Renal cortex interstitium (tissue), 11 donors: ENCODE data around the gene ABHD17C. TPM values are rescaled to one million over a fixed set of nuclear protein-coding genes. Genes with fewer than 3 reads are reported as not detected.
"Not testable (repeated sequence)": the region's sequence is repeated elsewhere in the genome, so short reads cannot be mapped to it uniquely, and the experiment has no call there.

Source experiments
- DNase-seq, 11 donors: peaks; one replicate each; pipeline ENCODE4 v3.0.0-alpha.2; 2013; ENCODE audit warnings: low read depth in 9 of 11, low spot score in 4 of 11; ENCODE audit errors: extremely low read depth in 1 of 11
- polyA plus RNA-seq, 3 donors: library from polyadenylated mRNA; unstranded; fragments of 120-200 nt; gene quantifications; one replicate each; pipeline ENCODE4 v1.2.1, GENCODE V29; 2013; ENCODE audit not compliant: insufficient read length in 3 of 3

ABHD17C gene
- polyA plus RNA-seq, 3 donors: 29.8 to 36.7 (median 31.7) TPM

- DNase-seq: peak in 3 of 11 donors; percentile 12 to 18 (median 17)
Observed at GRCh38 chr15:80747317-80748053, 52.4 kb downstream of the ABHD17C start.

DNA sequence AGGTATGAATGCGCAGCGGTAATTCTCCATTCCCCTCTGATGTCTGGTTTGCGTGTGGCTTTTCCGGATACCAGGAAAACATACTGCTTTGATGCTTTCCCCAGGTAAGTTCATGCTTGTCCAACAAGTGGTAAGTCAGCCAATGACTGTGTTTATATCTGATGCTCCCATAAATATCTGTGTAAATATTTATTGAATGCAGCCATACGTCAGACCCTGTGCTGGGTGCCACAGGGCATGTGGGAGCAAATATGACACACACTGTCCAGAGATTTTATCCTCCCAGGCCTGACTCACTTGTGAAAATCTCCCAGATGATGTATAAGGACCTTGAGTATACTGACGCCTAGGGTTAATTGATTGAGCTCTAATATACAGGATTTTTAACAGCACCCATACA, 54.5 kb downstream of the ABHD17C start:
- DNase-seq: no peak

GRCh38 chr15:80750575-80750974, 55.5 kb downstream of the ABHD17C start:
- peak in 6 of 11 donors; percentile 18 to 57 (median 50) for DNase-seq

- no peak for DNase-seq
Observed at GRCh38 chr15:80752204-80752603, 57.1 kb downstream of the ABHD17C start.

GRCh38 chr15:80753161-80753560, 58.1 kb downstream of the ABHD17C start:
- no peak for DNase-seq

GRCh38 chr15:80754014-80754413, 58.9 kb downstream of the ABHD17C start:
- DNase-seq: no peak

DNA sequence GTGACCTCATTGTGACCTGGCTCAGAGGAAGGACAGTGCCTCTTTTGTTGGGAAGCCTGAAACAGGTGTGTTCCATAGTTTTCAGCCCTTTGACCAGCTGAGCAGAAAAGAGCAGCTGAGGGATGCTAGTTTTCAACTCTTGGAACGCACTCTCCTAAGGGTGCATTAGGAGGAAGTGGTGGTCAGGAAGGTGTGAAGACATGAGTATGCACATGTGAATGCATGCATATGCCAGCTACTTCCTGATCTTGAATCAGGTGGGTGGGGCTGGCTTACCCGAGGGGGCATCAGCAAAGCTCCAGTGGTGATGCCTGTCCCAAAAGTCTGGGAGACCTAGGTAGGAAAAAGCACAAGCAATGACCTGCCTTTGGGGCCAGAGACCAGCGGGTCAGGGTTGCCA, 60.8 kb downstream of the ABHD17C start:
- DNase-seq: no peak

GRCh38 chr15:80758130-80758745, 63.1 kb downstream of the ABHD17C start:
- no peak for DNase-seq

GRCh38 chr15:80760960-80761359, 65.8 kb downstream of the ABHD17C start:
- DNase-seq: no peak

- no peak for DNase-seq
Observed at GRCh38 chr15:80761754-80762153, 66.6 kb downstream of the ABHD17C start.

DNA sequence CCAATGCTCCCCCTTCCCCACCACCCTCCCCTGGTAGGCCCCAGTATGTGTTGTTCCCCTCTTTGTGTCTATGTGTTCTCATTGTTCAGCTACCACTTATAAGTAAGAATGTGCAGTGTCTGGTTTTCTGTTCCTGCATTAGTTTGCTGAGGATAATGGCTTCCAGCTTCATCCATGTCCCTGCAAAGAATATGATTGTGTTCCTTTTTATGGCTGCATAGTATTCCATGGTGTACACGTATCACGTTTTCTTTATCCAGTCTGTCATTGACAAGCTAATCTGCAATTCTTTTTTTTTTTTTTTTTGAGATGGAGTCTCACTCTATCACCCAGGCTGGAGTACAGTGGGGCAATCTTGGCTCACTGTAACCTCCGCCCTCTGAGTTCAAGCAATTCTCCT, 68.1 kb downstream of the ABHD17C start:
- not testable (repeated sequence) for DNase-seq

GRCh38 chr15:80764535-80764934, 69.4 kb downstream of the ABHD17C start:
- DNase-seq: no peak

GRCh38 chr15:80766275-80766674, 71.2 kb downstream of the ABHD17C start:
- DNase-seq: no peak

DNA sequence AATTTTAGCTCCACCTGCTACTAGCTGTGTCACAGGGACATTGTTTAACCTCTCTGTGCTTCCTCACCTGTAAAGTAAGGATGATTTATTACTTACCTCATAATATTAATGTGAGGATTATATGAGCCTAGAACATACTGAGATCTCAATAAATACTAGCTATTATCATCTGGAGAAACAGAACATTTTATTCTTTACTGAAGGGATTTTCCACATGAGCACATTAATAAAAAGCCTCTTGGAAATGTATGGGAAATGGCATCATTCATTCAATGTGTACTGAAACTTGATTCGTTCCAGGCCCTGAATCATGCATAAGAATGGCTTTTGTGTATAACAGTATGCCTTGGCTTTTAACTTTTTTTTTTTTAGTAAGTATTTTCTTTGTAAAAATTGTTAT, 73.0 kb downstream of the ABHD17C start:
- DNase-seq: no peak

GRCh38 chr15:80769153-80769828, 74.2 kb downstream of the ABHD17C start:
- DNase-seq: no peak

DNA sequence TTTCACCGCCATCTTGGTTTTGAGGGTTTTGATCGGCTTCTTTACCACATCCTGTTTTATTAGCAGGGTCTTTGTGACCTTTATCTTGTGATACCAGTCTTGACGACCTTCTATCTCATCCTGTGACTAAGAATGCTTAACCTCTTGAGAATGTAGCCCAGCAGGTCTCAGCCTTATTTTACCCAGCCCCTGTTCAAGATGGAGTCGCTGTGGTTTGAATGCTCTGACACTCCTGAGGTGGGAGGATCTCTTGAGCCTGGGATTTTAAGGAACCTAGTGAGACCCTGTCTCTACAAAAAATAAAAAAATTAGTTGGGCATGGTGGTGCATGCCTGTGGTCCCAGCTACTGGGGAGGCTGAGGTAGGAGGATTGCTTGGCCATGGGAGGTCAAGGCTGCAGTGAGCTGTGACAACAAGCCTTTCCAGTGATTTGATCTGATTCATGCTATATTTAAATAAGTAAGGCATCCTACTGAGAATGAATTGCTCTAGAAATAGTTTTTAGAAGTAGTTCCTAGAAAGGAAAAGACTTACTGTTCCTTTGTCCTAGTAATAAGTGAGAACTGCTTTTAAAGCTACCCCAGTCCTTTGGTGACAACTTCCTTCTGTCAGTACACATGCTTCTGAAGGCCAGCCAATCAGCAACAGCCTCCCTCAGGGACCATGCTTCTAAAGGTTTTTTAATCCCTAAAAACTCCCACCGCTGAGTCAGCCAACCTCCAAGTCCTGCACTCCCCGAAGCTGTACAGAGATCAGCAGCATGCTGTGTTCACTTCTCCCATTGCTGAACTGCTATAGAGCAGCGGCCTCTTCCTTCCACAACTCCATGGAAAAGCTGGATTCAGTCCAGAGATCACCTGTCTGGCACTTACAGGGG, 75.0 kb downstream of the ABHD17C start:
- no peak for DNase-seq

DNA sequence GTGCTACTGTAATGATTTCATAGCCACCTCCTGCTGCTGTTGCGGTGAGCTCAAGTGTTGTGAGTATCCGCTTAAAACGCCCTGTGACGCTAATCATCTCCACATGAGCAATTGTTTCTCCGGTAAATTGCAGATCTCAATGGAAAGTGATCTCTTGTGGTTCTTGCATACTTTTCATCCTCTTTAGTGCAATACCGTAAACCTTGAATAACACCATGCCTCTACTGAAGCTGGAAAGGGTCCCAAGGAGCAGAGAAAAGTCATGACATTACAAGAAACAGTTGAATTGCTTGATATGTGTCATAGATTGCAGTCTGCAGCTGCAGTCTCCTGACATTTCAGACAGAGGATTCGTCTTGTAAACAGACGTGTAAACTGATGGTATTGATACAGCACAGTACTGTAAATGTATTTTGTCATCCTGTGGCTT, 78.0 kb downstream of the ABHD17C start:
- DNase-seq: no peak

DNA sequence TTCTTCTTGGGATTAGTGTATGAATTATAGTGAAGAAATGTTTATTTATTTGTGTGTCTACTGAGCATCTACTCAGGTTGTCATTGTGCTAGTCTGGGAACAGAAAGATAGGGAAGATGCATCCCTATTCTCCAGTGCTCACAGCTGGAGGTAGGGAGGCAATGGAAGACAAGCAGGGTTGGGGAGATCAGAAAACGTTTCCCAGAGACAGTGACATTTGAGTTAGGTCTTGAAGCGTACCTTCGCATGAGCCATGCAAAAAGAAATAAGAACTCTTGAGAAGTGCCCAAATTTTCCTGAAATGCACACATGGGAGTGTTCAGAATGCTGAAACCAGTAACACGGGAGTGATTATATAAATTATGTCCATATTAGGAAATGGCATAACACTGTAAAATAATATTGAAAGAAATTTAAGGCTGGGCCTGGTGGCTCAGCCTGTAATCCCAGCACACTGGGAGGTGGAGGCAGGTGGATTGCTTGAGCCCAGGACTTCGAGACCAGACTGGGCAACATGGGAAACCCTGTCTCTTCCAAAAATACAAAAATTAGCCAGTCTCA, 78.8 kb downstream of the ABHD17C start:
- no peak for DNase-seq

GRCh38 chr15:80774486-80774885, 79.4 kb downstream of the ABHD17C start:
- no peak for DNase-seq
